ENCODE data around the gene NPAP1. TPM values are rescaled to one million over a fixed set of nuclear protein-coding genes. Genes with fewer than 3 reads are reported as not detected.

NPAP1 gene
- total and polyA plus RNA-seq, 2 donors (not counting 3 experiments of a cell fraction or from before 2014, with no cell fraction given): not detected

- H3K36me3 ChIP-seq (ENCODE audit: control insufficient read depth in 2 of 2, extremely low read depth in 1 of 2, insufficient read depth in 2 of 2, low read length in 2 of 2): no peaks in the 10 kb centered on the region
- no peak overlapping the region for H2AFZ ChIP-seq (ENCODE audit: low read depth, low read length)
- H3K4me1 ChIP-seq (ENCODE audit: control insufficient read depth, extremely low read depth, insufficient read depth, low read length): no peaks in the 10 kb centered on the region
- no peaks in the 10 kb centered on the region for H3K9me3 ChIP-seq (replicated peaks; ENCODE audit: control insufficient read depth, insufficient read depth, low read length)
- H3K9me1 ChIP-seq (replicated peaks; ENCODE audit: control insufficient read depth, extremely low read depth, insufficient read depth, low read length): no peaks in the 10 kb centered on the region
- H3K9ac ChIP-seq (replicated peaks; ENCODE audit: extremely low read depth, insufficient read depth, low read length): no peak overlapping the region
- H3K27me3 ChIP-seq (ENCODE audit: control insufficient read depth in 2 of 2, insufficient read depth in 2 of 2, low read length in 2 of 2): no peaks in the 10 kb centered on the region
- ChIA-PET CTCF (no interaction called here), POLR2A (no interaction called here)
- FAIRE-seq: no peak
- H3K27ac ChIP-seq (ENCODE audit: insufficient read depth, low read depth, low read length): no peak overlapping the region
- intact Hi-C loops (cut with micrococcal nuclease) (no loop called here), dilution Hi-C loops (cut with MboI; ENCODE audit: extremely low pct_ligation_motif_present, low sequenced_read_pairs) (no loop called here)
- TF ChIP-seq FOS (IDR thresholded peaks at IDR 0.05; ENCODE audit: borderline replicate concordance, insufficient read depth, low read length): no peak
- no peak for TF ChIP-seq EZH2 (IDR thresholded peaks at IDR 0.05; ENCODE audit: borderline replicate concordance, low read depth, low read length, severe bottlenecking)
- no peak for TF ChIP-seq CTCF (IDR thresholded peaks at IDR 0.05; ENCODE audit: extremely low read depth in 1 of 2, insufficient read depth in 1 of 2, low read depth in 1 of 2, low read length in 2 of 2)
- TF ChIP-seq GATA2 (IDR thresholded peaks at IDR 0.05; ENCODE audit: insufficient read depth, insufficient read length, low read depth, low read length): no peak
- TF ChIP-seq MYC (IDR thresholded peaks at IDR 0.05; ENCODE audit: low read depth, low read length): no peak
- no peak for TF ChIP-seq POLR2AphosphoS5 (IDR thresholded peaks at IDR 0.05; ENCODE audit: insufficient read depth, low read depth, low read length)
- no peak for TF ChIP-seq MAX (IDR thresholded peaks at IDR 0.05; ENCODE audit: insufficient read depth, insufficient read length)
- TF ChIP-seq POLR2A (IDR thresholded peaks at IDR 0.05; ENCODE audit: low read depth, low read length): no peak
- TF ChIP-seq JUN (IDR thresholded peaks at IDR 0.05; ENCODE audit: borderline replicate concordance, insufficient read depth, insufficient read length, low read depth): no peak
- H3K4me3 ChIP-seq (replicated peaks in 1 of 3; ENCODE audit: insufficient read depth in 1 of 3, low read depth in 1 of 3, low read length in 3 of 3): no peak overlapping the region
- no peak overlapping the region for H3K4me2 ChIP-seq (ENCODE audit: insufficient read depth, low read length)
- no peak for DNase-seq (ENCODE audit: low read depth, low spot score)
- no peaks in the 10 kb centered on the region for H3K79me2 ChIP-seq (ENCODE audit: control insufficient read depth, insufficient read depth, low read length)
- no peaks in the 10 kb centered on the region for H4K20me1 ChIP-seq (replicated peaks; ENCODE audit: control insufficient read depth, extremely low read depth, insufficient read depth, low read length)
- no TSS peak for BruUV-seq (replicated peaks)
These were observed 42.9 kb downstream of the NPAP1 start for GRCh38 chr15:24718289-24719082.
